Suppressor macrophage treated with lipopolysaccharide for 4 hours (primary cell): ENCODE data around the gene KCNC1.

Experiments
- DNase-seq: peaks from one replicate; pipeline ENCODE4 v3.0.0-alpha.2; 2020

The KCNC1 gene

DNA sequence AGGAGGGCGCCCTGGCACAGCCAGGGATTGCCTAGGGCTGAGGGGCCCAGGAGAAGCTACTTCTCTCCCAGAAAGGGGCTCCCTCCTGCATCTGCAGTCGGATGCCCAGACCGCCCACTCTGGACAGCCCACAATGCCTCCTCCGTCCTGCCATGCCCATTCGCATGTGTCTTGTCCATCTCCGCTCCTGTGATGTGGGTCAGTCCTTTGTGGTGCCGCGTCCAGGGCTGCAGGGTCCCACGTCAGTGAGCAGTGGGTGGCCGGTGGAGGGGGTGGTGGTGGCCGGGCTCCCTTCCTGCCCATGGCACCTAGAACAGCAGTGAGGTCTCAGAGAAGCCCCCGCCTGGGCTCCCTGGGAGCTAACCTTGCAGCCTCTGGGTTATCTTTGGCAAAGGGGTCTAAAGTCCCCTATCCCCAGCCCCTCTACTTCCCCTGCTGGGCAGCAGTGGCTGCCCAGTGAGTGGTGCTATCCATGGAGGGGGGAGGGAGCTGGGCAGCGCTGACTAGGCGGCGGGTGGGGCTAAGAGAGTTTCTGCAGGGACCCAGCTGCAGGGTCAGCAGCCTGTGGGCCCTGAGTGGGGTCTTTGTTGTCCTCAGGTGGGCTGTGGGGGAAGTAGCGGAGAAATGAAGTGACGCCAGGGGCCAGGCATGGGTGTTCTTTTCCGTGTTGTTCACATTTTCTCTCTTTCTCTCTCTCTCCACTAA lies 41.1 kb downstream of the KCNC1 start:
- no peak for DNase-seq

DNA sequence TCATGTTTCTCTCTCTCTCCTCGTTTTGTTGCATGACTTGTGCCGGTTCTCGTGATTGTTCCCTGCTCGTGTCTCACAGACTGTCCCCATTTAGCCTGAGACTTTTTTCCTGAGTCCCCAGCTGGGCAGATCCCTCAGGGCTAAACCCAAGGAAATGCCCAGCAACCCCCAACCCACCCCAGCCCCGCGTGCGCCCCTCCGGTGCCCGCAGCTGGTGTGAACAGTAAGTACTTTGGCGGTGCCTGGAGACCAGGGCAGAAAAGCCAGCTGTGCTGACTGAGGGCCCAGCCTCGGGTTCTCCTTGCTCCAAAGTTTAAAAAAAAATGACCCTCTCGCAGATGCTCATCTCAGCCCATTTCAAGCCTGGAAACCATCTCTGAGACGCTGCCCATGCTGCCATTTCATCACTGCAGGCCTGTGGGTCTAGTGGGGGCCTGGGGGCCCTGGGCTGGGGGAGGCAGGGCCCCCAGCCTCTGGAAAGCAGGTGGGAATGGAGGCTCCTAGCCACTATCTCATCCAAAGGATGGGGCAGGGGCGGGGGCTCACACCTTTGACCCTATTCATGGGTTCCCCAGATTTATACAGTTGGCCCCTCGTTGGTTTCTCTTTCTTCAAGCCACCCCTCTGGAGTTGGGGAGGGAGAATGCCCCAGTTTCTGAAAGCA lies 41.8 kb downstream of the KCNC1 start:
- no peak for DNase-seq

DNA sequence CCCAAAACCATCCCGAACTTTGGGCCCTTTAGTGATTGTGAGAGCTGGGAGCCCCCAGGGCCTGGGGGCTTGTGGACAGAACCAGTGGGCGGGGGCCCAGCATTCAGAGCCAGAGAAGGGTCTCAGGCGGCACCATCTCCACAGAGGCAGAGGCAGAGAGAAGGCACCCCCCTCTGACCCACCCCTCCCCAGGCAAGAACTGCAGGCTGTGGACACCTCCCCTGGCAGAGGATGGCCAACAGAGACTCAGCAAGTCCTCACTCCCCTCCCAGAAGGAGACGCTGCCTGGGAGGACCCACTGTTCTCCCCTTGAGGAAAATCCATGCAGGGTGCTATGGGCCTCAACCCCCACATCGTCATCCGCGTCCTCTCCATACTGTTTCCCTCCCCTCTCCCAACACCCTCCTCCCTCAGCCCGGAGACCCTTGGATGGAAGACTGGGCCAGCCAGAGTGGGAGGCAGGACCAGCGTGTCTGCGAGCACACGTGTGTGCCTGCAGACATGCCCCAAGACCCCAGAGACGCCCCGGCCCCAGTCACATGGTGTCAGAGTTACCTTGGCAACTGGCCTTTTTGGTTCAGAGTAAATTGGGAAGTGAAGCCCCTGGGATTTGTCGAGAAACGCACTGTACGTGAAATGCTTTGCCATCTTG lies 42.6 kb downstream of the KCNC1 start:
- DNase-seq: no peak

DNA sequence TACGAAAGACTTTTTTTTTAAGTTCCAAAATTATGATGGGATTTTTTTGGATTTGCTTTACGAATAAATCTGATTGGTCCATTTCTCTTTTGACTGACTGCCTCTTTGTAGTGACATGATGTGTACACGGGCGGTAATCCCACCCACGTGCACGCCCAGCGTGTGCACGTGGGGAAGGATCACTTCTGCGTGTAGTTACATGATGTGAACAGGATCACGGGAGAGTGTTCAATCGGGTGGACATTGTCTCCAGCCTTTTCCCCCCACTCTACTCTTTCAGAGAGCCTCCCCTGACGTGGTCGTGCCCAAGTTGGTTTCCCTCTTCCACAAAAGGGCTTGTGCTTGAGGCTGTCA lies 43.1 kb downstream of the KCNC1 start:
- DNase-seq: no peak

DNA sequence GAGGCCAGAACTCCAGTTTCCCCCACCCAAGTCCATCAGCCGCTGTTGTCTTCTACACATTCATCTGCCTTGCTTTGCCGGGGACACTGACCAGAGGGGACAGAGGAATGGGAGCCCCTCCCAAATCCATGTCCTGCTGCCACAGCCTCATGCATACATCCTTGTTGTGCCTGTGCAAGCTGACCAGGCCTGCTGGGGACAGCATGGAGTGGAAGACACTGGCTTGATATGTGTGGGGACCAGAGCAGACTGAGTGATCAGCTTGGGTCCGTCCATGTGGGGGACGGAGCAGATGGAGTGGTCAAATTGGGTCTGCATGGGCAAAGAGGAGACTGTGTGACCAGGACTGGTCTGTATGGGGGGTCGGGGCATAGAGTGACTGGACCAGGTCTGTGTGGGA lies 43.8 kb downstream of the KCNC1 start:
- DNase-seq: no peak

DNA sequence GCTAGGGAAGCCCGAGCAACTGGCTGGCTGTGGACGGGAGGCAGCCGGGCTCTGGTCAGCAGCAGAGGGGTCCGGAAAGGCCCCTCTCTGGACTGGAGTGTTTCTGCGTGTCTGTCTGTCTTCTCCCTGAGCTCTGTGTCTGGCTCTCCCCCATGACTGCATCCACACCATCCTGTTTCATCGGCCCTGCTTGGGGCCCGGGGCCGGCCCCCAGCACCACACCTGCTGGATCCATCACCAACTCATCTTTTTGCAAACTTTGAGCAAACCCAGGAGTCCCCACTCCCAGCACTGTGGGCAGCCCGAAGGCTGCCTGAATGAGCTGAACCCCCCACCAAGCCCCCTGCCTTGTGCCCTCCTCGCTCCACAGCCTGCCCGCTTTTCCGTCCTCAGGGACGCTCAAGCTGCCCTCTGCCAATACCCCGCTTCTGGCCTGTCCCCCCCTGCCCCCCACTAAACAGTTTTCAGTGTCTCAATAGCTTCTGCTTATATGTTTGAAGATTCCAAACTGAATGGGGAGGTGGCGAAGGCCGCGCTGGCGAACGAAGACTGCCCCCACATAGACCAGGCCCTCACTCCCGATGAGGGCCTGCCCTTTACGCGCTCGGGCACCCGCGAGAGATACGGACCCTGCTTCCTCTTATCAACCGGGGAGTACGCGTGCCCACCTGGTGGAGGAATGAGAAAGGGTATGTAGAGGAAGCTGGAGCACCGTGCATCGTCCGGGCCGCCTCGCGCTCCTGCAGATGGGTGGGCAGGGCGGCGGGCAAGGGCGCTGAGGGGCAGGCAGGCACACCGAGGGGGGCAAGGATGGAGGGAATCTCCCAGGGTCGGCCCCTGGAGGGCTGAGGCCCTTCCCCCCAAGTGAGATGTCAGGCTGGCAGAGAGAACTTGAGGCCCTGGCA lies 44.6 kb downstream of the KCNC1 start:
- DNase-seq: no peak

DNA sequence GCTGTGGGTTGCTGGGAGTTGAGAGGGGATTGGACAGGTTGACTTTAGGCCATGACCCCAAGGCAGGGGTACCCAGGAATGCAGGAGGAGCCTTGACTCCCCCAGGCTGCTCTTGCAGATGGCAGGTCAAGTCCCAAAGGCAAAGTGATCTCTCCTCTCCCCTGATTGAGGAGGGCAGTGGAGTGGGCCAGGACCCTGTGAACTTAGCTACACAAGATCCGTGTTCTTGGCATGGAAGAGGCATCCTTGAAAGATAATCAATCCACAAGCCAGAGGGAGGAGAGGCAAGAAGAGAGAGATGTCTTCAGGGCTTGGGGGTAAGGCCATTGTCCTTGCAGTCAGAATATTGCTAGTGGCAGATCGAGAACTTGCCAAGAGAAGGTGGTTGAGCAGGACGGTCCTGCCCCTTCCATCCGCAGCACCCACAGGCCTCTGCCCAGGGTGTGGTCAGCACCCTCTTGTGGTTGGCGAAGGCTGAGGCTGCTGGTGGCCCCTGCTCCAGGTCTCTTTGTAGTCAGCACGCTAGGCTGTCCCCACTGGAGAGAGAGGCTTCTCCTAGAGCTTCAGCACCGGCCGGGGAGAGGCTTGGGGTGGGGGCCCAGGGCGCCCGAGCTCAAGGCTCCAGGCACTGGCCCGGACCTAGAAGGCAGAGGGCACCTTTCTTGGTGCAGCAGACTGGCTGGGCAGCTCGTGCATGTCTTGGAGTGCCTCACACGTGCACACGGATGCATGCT lies 45.4 kb downstream of the KCNC1 start:
- no peak for DNase-seq

DNA sequence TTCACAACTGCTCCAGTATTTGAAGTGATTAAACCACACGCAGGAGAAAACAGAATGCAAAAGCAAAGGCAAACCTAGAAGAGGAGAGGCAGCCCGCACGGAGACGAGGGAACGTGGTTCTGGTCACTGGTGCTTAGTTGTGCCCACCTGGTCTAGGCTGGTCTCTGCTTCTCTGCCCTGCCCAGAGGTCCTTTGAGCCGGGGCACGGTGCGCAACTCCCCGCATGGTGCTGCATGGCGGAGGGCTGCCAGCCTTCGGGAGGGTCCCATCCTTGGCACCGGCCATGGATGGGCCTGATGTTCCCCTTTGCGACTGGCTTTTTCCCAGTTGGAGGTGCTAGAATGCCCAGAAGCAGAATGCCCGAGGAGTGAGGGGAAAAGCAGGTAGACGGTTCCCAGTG lies 46.1 kb downstream of the KCNC1 start:
- no peak for DNase-seq

DNA sequence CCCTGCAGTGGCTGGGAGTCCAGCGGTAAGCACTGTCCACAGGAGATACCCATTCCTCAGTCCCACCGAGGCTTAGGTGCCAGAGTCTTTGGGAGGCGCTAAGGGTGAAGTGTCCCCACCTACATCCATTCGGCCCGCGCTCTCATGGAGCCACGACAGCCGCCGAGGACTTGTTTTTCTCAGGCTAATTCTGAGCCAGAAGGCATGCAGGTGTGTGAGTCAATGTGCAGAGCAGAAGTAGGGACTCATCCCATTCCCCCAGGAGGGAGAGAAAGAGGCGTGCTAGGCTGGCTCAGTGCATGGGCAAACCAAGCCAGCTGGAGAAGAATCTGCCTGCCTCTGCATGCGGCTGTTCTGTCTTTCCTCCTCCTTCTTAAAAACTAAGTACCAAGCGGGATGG lies 46.6 kb downstream of the KCNC1 start:
- no peak for DNase-seq

DNA sequence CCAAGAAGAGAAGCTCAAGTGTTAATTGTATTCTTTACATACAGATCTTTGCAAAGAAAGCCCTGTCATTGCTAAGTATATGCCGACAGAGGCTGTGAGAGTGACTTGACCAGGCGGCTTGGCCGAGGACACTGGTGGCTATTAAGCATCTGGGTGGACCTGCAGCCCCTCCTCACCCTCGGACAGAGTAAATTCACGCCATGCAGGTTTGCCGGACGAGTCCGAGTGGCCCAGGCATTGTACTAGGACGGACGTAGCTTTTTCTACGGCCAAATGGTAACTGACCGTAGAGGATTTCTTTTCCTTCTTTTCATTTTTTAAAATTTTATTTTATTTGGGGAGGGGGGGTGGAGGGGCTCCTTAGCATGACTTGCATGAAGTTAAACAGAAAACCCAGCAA lies 47.0 kb downstream of the KCNC1 start:
- no peak for DNase-seq

DNA sequence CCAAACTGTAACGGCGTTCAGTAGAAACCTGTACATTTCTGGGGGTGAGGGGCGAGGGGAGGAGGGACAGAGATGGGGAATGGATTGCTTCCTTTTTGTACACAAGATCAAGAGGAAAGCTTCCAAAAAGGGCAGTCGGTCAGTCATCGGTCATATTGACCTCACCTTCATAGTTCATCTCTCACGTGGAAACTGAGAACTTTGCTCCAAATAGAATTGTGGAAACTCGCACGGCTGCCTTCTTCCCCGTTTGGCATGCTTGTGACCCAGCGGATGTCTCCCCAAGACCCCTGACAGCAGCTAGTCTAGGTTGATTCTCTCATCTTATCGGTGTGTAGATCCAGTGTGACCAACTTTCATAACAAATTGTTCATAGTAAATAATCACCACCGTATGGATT lies 47.6 kb downstream of the KCNC1 start:
- no peak for DNase-seq

DNA sequence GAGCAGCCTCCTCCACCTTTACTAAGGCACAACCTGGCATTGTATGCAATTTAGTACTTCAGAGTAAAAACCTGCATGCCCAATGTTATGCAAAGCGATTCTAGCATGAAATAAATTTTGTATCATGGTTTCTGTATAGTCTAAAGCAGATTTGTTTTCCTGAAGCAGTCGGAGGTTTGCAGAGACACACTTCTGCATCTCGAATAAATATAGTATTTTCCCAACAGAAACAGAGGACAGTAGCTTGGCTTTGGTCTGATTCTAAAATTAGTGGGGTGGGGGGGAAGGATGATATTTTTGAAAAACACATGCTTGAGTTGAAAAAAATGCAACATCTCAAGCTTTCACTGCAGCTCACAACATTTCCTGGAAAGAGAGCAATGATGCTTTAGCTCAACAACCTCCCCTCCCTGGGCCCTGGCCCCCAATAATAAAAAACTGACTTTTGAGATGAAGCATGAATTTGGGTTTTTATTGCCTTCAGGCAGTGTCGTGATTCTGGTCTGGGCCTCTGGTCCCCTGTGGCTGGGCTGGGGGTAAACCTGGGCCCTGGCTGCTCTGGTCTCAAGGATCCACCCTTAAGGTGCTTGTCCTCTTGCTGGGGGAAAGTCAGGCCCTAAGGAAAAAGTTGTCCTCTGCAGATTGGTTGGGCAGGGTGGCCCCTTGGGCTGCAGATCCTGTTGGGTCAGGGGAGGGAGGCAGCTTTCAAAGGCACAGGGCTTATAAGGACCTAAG lies 48.2 kb downstream of the KCNC1 start:
- DNase-seq: no peak

DNA sequence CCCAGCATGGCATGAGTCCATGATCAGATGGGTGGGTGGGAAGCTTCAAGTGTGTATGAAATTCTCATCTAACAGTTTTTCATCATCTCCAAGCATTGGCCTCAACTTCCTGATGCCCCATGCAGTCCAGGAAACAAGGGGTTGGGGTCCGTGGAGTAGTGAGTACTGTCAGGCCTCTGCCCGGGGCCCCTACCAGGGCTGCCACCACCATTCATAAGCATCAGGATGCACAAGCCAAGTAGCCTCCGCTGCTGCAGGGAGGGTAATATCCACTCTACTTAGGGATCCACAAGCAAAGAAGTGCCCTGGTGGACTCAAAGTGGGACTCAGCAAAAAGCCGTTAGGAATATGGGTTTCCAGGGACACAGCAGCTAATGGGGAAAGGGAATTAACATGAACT lies 49.3 kb downstream of the KCNC1 start:
- no peak for DNase-seq

DNA sequence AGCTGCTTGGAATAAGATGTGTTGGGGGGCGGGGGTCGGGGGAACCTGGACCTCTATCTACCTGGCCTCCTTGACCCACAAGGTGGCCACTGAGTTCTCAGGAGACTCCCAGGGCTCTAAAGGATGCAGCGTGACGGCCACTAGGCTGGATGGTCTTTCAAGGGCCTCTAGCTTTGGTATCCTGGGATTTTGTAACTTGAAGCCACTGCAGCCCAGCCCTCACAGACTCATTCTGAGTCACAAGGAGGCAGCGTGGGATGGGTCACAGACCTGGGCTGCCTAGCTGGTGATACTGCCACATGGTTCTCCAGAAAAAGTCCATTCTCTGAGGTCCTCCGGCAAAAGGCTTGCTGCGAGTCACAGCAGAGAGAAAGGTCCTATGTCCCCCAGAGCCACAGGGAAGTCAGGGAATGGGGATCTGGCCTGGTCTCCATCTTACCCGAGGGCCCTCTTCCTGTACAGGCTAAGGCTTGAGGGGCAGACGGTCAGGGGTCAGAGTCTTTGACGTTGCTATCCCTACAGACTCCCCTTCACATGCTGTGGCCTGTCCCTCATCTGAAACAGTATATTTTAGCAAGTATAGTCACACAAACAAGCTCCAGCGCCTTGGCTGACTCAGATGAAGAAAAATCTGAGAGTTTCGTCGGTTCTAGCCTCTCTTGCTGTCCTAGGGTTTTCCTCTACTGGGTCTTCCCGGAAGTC lies 52.4 kb downstream of the KCNC1 start:
- DNase-seq: no peak

DNA sequence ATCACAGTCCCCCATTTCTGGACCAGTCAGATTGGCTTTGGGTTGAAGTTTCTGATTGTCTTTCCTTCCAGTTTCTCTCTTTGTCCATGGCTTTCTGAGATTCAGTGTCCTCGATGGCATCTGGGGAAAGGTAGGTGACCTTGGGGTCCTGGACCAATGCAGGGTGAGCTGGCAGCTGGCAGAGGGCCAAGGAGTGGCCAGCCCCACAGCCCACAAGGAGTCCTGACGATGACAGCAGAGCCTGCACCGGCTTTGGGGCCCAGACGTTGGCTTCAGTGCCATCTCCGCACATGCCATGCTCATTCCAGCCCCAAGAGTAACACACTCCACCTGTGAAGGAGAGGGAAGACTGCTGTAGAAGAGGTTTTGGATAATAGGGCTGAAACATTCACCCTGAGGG lies 53.5 kb downstream of the KCNC1 start:
- DNase-seq: no peak

DNA sequence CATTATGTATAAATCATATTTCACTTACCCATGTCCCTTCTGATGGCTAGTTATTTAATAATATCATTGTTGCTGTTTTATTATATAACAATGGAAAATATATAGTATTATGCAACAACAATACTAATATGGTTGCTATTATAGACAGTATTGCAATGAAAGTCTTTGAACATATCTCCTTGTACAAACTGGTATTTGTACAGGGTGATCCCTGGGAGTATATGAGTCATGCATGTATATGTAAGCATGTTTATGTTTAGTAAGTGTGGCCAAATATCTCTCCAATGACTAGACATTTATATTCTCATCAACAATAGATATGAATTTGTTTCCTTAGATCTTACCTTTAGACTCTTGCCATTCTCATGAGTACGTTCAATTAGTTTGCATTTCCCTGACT lies 55.9 kb downstream of the KCNC1 start:
- no peak for DNase-seq

DNA sequence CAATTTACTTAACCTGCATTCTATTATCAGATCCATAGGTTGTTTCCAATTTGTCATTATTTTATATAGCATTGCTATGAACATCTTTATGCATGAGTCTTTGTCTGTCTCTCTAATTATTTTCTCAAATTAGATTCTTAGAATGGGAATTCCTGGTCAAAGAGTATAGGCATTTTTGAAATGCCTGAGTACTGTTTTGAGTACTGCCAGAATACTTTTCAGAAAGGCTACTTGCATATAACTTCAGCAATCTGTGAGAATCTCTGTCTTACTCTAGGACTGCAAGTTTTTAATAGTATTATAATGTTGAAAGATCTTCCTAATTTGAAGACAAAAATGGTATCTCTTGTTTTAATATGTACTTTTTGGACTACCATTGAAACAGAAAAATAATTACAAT lies 56.6 kb downstream of the KCNC1 start:
- DNase-seq: no peak

DNA sequence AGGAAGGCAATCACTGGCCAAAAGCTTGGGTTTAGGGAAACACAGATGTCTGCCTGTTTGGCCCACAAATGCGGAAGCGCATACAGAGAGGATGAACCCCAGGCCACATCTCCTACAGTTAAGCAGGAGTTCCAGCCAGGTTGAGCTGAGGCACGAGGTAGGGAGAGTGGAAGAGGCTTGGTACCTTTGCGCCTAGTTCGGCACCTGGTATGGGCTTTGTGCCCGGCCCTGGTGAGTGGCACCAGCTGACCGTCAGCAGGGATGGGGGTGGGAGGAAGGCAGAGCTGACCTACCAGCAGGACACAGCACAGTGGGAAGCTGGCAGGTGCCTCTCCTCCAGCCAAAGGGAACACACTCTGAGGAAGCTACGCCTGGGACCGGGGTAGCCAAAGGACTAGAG lies 57.6 kb downstream of the KCNC1 start:
- no peak for DNase-seq

DNA sequence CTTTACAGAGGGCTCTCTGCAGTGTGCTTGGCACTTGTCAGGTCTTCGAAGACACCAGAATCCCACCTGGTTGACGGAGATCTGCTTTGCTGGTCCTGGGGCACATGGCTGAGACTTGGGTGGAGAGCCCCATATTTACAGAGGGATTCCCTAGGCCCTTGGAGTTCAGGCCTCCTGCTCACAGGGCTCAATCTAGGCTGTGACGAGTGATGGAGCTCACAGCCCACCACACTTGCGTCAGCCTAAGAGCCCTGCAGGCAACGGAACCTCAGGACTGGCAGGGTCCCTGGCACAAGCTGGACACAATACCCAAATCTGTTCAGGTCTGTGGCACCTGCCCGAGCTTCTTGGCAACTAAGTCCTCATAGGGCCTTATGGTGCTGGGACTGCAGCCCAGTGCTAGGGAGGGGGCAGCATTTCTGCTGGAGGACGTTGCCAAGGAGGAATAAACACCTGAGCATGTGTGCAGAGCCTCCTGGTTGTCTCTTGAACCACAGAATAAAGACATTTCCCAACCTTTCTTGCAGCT lies 59.1 kb downstream of the KCNC1 start:
- no peak for DNase-seq

DNA sequence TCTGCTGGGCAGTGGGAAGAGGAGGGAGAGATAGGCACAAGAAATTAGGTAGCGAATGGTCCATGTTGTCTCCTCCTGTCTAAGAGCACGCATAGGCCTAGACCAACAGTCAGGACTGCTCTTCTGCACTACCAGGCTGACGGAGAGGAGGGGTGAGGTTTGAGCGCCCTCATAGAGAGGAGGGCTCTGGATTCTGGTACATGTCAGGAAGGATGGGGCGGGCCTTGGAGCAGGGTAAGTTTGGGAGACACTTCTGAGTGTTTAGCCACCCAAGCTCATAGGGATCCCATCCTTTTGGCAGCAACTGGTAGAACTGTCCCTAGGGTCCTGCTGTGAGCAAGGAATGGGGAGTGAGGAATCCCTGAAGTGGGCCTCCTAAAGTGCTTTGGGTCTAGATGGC lies 60.4 kb downstream of the KCNC1 start:
- no peak for DNase-seq

DNA sequence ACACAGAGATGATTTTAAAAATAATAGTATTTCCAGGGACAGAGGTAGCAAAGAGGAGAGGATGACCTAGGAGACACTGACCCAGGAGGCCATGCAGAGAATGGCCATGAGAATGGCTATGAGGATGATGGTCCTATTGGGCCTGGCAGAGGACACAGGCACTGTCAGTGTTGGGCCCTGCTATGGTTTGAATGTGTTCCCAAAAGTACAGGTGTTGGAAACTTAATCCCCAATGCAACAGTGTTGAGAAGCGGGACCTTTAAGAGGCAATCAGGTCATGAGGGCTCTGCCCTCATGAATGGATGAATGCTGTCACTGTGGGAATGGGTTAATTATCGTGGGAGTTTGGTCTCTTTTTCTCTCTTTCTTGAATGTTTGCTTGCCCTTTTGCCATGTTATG lies 61.6 kb downstream of the KCNC1 start:
- no peak for DNase-seq
